HG03139 (cell line): ENCODE data around the gene CASKIN2.
"Not testable (repeated sequence)": the region's sequence is repeated elsewhere in the genome, so short reads cannot be mapped to it uniquely, and the experiment has no call there.

Experiments
- ATAC-seq: cut with Tn5 transposase; IDR thresholded peaks from one replicate; pipeline ENCODE4 v1.9.1; 2021; ENCODE audit not compliant: unreplicated experiment

CASKIN2 gene

DNA sequence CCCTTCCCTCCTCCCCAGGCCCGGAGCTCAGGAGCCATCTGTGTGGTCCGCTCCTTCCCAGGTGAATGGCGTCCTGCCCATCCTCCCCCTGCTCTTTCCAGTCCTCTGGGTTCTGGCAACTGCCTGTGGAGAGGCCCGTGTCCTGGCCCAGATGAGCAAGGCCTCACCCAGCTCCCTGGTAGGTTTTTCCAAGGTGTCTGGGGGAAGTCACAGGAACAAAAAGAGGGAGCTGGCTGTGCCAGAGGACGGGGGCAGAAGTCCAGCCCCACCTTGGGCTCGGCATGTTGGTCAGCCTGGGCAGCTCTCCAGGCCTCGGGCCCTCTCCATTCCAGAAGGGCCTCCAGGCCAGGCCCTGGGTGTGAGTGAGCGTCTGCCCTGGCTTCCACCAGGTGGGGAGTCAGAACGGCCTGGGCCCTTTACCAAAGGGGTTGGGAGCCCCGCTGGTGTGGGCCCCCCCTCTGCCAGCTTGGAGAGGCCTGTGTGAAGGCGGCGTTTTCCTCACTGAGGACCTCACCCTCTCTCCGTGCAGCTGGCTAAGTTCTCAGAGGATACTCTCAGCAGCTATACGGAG, 25.1 kb downstream of the CASKIN2 start:
- ATAC-seq: no peak

DNA sequence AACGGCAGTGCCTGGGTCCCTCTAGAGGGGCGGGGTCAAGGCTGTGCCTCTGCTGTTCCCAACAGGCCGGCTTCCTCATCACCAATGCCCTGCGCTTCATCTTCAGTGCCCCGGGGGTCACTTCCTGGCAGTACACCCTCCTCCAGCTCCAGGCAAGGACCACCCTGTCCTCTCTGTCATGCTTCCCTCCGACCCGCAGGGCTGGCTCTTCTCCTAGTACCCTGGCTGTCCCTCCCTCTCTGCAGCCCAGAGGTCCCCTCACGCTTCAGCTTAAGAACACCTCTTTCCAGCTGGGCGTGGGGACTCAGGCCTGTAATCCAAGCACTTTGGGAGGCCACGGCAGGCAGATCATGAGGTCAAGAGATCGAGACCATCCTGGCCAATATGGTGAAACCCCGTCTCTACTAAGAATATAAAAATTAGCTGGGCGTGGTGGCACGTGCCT, 25.8 kb downstream of the CASKIN2 start:
- no peak for ATAC-seq

DNA sequence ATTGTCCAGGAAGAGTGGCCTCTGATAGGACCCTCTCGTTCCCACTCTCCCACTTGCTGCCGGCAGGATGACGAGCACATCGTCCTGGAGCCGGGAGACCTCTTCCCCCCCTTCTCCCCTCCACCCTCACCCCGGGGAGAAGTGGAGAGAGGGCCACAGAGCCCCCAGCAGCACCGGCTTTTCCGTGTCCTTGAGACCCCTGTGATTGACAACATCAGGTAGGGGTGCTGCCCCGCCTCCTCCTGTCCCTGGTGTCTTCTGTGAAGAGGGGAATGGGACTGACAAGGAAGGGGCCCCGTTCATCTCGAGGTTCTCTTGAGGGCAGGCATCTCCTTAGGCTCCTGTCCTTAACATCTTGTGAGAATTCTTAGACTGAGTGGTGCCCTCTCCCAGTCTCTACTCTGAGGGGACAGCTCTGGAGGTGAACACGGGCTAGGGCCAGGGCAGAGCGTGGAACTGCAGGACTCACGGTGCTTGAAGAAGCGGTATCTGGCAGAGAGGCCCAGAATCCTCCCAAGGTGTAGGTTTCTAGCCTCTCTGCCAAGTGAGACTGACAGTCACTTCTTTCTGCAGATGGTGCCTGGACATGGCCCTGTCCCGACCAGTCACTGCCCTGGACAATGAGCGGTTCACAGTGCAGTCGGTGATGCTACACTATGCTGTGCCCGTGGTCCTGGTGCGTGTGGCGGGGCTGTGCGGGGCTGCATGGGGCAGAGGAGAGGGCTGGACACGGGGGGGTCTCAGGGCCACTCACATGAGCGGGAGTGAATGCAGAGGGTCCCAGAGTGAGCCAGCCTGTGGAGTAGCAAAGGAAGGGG, 26.4 kb downstream of the CASKIN2 start:
- ATAC-seq: no peak

DNA sequence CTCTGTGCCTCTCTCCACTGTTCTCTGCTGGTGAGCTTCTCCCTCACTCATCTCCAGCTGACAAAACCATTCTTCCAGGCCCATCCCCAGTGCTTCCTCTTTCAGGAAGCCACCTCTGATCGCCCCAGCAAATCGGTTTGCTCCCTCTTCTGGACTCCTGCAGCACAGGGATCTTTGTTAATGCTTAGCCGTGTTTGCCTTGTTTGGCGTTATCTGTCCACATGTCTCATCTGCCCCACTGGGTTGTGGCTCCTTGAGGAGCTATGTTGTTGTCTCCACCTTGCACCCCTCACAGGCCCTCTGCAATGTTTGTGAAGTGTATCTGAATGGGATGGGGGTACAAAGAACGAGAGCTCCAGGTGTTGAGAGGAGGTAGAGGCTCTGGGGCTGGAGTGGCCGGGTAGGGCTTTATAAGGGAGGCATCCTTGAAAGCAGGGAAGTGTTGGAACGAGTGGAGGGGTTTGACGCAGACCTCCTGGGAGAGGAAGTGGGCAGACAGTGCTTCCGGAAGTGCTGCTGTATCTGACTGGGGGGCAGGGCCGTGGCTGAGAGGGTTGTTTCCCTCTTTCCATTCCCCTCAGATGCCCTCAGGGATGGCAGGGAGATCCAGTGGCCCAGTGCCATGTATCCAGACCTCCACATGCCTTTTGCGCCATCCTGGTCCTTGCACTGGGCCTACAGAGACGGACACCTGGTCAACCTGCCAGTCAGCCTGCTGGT, 27.8 kb downstream of the CASKIN2 start:
- no peak for ATAC-seq

DNA sequence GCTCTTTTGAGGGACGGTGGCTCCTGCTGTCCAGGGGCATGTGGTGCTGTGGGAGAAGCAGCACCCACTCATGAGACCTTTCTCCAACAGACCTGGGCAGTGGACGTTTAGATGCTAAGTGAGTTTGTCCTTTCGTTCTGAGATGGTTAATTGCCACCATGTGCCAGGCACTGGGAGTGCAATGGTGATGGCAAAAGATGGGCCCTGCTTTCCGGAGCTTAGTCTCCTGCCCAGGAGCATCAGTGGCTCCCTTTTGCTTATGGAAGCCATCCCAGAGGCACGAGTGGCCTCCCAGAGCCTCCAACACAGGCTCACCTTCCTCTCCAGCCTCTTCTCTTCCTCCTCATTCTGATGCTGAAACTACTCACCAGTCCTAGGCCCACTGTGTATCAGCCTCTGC, 28.4 kb downstream of the CASKIN2 start:
- ATAC-seq: no peak

DNA sequence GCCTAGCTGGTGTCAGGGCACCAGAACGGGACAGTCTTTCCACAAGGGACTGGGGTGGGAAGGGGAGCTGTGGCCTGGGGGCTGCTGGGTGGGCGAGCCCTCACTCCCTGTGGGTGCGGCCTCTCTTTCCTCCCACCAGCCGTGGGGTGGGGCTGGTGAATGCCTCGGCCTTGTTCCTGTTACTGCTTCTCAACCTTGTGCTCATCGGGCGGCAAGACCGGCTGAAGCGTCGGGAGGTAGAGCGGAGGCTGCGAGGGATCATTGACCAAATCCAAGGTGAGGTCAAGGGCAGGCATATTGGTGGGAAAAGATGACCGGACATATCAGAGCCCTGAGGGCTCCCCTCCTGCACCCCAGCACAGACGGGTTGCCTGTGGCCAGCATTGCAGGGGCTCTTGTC, 29.2 kb downstream of the CASKIN2 start:
- ATAC-seq: no peak

DNA sequence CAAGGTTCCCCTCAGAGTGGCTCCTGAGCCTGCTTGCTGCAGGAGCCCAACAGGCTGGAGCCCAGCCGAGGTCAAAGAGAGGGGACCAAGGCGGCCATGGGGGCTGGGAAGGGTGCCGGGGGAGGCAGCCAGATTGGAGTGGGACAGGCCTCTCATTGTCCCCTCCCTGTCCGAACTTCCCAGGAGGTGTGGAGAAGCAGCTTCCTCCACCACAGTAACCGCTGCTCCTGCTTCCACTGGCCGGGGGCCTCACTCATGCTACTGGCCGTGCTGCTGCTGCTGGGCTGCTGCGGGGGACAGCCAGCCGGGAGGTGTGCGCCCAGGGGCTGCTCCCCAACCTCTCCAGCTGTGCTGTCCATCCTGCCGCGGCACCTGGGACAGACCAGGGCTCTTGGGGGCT, 29.6 kb downstream of the CASKIN2 start:
- no peak for ATAC-seq

DNA sequence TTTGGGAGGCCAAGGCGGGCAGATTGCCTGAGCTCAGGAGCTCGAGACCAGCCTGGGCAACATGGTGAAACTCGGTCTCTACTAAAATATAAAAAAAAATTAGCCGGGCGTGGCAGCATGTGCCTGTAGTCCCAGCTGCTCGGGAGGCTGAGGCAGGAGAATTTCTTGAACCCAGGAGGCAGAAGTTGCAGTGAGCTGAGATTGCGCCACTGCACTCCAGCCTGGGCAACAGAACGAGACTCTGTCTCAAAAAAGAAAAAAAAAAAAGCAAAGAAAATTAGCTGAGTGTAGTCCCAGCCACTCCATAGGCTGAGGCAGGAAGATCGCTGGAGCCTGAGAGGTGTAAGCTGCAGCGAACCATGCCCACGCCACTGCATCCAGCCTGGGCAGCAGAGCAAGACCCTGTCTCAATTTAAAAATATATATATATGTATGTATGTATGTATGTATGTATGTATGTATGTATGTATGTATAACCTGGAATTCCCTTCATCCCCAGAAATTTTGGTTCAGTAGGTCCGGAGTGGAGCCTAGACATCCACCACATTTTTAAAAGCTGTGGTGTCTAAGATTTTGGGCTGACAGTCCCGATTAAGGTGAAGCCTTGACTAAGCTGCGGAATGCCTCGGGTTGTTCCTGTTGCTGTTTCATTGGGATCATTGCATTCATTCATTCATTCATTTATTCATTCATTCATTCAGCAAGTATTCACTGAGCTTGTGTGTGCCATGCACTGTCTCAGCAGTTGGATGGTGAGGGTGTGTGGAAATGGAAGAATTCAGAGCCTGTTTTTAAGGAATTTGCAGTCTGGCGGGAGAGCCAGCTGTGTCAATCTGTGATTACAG, 33.0 kb downstream of the CASKIN2 start:
- no peak for ATAC-seq

DNA sequence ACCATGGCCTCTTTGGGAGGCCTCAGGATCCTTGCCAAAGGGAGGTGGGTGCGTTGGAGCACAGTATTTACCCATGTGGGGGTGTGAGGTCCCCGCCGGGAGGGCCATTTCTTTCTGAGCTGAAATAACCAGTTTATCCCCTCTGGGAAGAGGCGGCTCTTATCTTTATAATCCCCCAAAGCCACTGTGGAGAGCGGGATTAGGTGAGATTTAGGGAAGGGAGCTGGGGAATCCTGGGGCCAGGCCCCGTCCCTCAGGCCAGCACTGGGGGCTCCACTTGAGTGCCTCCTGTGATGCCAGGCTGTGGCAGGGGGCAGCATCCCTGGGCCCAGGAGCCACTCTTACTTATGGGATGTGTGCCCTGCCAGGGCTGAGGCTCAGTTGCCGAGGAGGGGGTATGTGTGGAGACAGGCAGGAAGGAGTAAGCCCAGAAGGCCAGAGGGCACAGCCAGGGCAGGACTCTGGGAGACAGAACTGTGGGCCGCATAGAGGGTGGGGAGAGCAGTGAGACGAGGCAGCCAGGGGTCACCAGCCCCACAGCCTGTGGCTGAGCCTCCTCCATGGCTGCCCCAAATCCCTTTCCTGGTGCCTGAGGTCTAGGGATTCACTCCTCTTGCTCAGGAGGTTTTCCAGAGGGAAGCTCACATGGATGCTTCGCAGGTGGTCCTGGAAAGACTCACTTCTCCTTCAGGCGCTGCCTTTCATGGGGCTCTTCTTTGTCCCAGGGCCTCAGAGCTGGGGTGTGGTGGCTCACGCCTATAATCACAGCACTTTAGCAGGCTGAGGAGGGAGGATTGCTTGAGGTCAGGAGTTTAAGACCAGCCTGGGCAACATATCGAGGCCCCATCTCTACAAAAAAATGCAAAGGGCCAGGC, 33.9 kb downstream of the CASKIN2 start:
- ATAC-seq: no peak

DNA sequence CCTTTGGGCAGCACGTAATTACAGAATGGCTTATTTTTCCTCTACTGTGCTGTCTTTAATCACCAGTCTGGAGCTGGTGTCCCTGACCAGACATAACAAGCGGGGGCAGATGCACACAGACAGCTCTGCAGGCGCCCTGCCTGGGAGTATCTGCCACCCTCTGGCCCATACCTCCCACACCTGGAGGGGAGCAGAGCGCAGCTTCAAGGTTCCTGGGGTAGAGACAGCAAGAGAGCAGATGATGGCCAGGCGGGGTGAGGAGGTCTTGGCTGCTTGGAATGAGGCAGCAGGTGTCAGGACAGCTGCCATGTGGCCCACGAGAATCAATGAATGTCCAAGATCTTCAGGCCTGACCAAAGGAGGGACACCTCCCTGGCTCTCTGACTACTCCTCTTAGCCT, 35.1 kb downstream of the CASKIN2 start:
- ATAC-seq: no peak

DNA sequence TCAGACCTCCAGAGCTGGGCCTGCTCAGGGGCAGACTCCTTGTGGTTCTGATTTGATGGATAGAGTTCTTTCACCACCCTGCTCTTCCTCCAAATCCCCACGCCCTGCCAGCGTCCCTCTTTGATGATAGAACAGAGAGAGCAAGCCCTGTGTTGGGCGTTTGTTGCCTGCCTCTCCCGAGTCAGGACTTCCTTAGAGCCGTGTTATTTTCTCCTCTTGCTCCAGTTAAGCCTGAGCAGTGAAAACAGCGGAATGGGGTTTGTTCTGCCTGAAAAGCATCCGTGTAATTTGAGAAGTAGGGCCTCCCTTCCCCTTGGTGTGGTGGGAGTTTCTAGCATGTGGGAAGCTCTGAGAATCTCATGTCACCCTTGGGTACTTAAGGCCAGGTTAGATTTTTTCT, 36.8 kb downstream of the CASKIN2 start:
- no peak for ATAC-seq

DNA sequence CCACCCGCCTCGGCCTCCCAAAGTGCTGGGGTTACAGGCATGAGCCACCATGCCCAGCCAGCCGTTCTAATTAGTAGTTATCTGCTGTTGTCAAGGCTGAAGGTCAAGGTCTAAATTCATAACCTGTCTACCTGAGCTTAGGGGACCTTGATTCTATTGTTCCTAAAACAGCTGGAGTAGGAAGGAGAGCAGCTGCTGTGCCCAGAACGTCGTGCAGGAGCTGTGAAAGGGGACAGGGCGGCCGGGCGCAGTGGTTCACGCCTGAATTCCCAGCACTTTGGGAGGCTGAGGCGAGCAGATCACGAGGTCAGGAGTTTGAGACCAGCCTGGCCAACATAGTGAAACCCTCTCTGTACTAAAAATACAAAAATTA, 37.9 kb downstream of the CASKIN2 start:
- ATAC-seq: not testable (repeated sequence)

DNA sequence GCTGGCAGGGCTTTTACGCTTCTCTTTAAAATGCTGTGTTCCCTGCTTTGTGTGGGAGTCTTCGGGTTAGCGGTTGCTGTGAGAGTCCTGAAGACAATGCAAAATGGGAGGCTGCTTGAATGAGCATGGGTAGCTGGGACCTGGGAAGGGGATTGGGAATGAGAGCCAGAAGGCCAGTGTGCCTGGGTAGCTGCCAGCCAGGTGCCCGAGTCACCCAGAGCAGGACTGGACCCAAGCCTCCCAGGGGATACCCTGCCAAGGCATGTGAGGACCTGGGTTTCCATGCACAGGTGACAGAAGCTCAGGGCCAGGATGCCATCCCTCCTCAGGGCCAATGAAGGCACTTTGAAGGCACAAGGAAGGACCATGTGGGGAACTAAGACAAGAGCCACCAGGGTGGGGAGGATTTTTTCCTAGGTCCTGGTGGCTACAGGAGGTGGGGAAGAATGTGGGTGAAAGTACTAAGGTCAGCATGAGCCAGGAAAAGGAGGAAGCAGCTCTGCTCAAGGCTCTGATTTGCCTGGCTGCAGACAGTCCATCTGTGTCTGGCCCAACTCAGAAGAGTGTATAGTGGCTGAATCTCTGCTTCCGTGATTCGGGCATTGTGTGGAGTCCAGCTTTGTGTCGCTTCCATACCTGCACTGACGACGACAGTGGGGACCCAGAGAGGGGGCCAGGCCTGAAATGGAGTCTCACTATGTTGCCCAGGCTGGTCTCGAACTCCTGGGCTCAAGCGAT, 38.4 kb downstream of the CASKIN2 start:
- ATAC-seq: no peak

DNA sequence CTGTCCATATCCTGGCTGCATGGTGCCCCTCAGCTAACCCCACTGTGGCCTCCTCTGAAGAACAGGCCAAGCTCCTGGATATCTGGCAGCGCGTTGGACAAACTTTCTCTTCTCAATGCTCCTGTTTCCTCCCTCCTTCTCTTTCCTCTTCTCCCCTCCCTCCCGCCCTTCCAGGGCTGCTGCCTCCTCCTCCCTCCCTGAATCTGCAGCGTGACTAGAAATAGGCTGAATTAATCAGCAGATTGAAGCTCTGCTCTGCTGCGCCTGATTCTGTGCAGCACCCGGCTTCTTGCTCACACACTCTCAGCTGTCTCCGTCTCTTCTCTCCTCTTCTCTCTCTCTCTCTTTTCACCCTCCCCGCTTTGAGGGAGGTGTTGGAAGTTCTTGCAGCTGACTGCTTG, 39.1 kb downstream of the CASKIN2 start:
- ATAC-seq: no peak

DNA sequence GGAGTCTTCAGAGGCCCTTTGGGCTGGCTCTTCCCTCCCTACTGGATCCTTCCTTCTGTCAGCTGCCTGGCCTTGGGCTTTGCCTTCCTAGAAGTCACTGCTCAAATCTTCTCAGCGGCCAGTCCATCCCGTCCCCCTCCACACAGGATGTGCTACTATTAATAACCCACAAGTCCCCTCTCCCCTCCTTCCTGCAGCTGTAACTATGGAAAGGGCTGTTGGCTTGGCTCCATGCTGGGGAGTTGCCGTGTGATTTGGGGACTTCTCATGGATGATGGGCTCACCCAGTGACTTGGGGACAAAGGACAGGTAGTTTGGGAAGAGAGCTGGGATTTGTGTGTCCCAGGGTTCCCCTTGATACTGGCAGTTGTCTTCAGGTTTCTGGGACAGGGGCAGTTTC, 39.5 kb downstream of the CASKIN2 start:
- no peak for ATAC-seq

DNA sequence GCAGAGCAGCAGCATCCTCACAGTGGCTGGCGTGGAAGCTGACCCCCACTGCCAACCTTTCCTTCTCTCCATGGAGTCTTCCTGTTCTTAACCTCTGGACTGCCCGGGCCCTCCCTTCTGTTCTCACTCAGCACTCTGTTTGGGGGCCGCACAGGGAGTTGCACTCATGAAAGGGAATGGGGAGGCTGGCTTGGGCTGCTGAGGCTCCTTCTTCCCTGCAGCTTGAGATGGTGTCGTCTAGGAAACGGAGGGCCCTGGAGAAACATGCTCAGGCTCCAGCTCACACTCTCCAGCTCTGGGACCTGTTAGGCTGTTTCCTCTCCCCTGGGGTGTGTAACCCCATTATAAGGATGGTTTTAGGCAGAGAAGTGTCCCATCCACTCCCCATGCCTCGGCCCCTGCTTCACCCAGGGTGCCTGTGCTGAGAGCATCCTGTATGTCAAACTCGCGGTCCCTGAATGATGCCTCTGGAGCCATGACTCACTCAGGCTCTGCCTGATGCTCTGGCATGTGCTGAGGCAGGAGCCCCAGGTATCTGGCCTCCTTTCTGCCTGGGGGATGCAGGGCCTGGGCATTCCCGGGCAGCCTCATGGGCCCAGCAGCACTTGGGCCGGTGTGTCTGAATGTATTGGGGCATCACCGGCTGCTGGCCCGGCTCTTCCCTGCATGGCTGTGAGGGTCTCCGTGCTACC, 40.0 kb downstream of the CASKIN2 start:
- ATAC-seq: no peak

DNA sequence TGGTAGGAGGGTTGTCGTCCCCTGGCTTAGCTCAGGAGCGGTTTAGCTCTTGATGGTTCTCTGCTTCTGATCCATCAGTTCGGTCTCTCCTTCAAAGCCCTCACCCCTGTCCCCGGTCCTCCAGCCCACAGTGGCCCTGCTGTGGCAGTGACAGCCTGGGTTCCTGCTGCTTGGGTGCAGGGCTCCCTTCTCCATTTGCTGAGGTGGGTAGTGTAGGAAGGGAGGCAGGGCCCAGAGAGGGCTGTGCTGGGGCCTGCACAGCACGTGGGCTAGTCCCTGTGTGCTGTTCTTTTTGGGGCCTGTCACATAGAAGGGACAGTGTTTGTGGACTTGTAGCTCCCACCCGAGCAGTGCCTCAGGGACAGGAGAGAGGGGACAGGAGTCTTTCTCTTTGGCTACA, 40.6 kb downstream of the CASKIN2 start:
- no peak for ATAC-seq

DNA sequence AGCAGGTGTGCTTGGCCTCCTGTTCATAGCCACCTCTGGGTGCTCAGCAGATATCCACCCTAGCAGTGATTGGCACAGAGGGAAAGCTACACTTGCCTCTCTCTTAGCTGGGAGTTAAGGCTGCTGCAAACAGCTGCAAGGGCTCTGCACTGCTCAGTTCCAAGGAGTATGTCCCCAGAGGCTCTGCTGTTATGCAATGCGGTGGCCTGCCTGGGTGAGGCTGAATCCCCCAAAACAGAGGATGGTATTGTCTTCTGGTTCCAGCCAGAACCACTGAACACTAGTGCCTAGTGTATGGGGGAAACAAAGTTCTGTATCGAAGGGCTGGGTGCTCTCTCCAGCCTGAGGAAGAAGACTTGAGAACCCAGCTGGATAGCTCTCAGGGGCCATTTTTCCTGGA, 42.1 kb downstream of the CASKIN2 start:
- ATAC-seq: no peak

DNA sequence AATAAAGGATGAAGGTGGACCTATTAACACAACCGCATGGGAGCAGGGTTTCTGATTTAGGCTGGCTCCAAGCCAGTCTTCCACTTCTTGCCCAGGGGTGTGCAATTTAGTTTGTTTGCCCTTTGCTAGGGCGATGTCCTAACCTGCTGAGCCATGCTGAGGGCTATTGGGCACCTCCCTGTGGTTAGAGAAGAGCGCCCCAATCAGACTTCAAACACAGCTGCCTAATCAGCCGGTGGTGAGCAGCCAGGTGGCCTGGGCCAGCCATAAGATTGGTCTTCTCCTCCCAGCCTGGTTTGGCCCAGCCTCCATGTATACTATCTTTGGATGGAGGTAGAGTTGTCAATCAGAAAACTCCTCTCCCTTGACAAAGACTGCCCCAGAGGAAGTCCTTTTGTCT, 43.2 kb downstream of the CASKIN2 start:
- ATAC-seq: no peak
